Measurements from ENCODE around the gene EHMT1.
"Not testable (repeated sequence)": the region's sequence is repeated elsewhere in the genome, so short reads cannot be mapped to it uniquely, and the experiment has no call there.

The EHMT1 gene

DNA sequence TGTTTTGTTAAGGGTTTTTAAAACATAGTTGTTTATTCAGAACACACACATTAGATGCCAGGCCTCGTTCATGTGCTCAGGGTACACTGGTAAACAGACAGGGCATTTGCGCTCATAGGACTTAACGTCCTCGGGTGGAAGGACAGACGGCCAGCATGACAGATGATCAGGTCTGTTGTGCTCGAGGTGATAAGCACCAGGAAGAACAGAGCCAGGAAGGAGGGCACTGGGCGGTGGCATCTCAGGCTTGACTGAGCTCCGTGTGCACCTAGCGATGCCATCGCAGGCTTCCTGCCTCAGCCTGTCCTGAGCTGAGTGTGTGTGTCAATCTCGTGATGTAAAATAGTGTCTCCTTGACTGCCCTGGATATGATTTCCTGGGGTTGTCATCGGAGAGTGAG, 96.5 kb downstream of the EHMT1 start:
- peaks cover 27% of the 10 kb centered on the region for H3K36me3 ChIP-seq (replicated peaks)

GRCh38 chr9:137715866-137716693, 97.3 kb downstream of the EHMT1 start:
- in situ Hi-C loops (cut with MboI; ENCODE audit: low sequenced_read_pairs); H3K9me3 ChIP-seq; DNase-seq (ENCODE audit: low spot score in 2 of 2); H3K4me3 ChIP-seq; H3K27me3 ChIP-seq (ENCODE audit: low read depth); H3K4me1 ChIP-seq: not testable (repeated sequence)
- peaks cover 28% of the 10 kb centered on the region for H3K36me3 ChIP-seq (replicated peaks)

More for the DNA sequence above, 96.5 kb downstream of the EHMT1 start:
- H3K4me3 ChIP-seq, result no peak overlapping the region
- H3K9me3 ChIP-seq, result no peaks in the 10 kb centered on the region
- DNase-seq (ENCODE audit: low spot score in 2 of 2), result no peak
- no peaks in the 10 kb centered on the region for H3K4me1 ChIP-seq
- no peaks in the 10 kb centered on the region for H3K27me3 ChIP-seq (ENCODE audit: low read depth)
- in situ Hi-C loops (cut with MboI; ENCODE audit: low sequenced_read_pairs), result no loop called here

- Histone ChIP-seq H3K9me3 (no peaks in the 10 kb centered on the region), H3K36me3 (replicated peaks) (peaks cover 26% of the 10 kb centered on the region), H3K27me3 (ENCODE audit: low read depth) (no peaks in the 10 kb centered on the region), H3K4me3 (no peak overlapping the region), H3K4me1 (no peaks in the 10 kb centered on the region)
- DNase-seq (ENCODE audit: low spot score in 2 of 2), result no peak
- in situ Hi-C loops (cut with MboI; ENCODE audit: low sequenced_read_pairs), result no loop called here
These were observed 98.0 kb downstream of the EHMT1 start for GRCh38 chr9:137716694-137717287.

- Histone ChIP-seq H3K4me3 (no peak overlapping the region), H3K9me3 (no peaks in the 10 kb centered on the region), H3K4me1 (no peaks in the 10 kb centered on the region), H3K36me3 (replicated peaks) (peaks cover 26% of the 10 kb centered on the region), H3K27me3 (ENCODE audit: low read depth) (no peaks in the 10 kb centered on the region)
- in situ Hi-C loops (cut with MboI; ENCODE audit: low sequenced_read_pairs), result no loop called here
- no peak for DNase-seq (ENCODE audit: low spot score in 2 of 2)
These were observed 99.0 kb downstream of the EHMT1 start for GRCh38 chr9:137717776-137718327.

DNA sequence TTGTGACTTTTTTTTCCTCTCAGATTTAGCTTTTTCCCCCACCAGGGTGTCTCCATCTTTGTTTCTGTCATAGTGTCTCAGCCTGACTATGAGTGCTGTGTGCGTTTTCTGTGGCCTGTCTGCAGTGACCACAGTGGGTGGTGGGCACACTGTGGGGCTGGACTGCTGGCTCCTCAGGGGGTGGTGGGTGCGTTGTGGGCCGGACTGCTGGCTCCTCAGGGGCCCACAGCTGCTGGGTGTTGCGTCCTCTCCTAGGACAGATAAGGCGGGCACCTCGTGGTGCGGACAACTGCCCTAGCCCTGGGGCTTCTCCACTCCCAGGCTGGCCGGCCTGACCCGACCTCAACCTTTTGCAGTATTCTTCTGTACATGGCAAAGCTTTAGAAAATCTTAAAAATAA, 100.4 kb downstream of the EHMT1 start:
- H3K36me3 ChIP-seq (replicated peaks), result peaks cover 26% of the 10 kb centered on the region
- in situ Hi-C loops (cut with MboI; ENCODE audit: low sequenced_read_pairs), result no loop called here
- no peak for DNase-seq (ENCODE audit: low spot score in 2 of 2)

GRCh38 chr9:137720571-137721110, 101.8 kb downstream of the EHMT1 start:
- in situ Hi-C loops (cut with MboI; ENCODE audit: low sequenced_read_pairs), result no loop called here
- H3K36me3 ChIP-seq (replicated peaks), result peaks cover 18% of the 10 kb centered on the region
- H3K27me3 ChIP-seq (ENCODE audit: low read depth), result no peaks in the 10 kb centered on the region
- H3K4me3 ChIP-seq, result no peak overlapping the region
- DNase-seq (ENCODE audit: low spot score in 2 of 2), result no peak
- no peaks in the 10 kb centered on the region for H3K9me3 ChIP-seq
- H3K4me1 ChIP-seq, result no peaks in the 10 kb centered on the region

More for the DNA sequence above, 100.4 kb downstream of the EHMT1 start:
- H3K9me3 ChIP-seq, result no peaks in the 10 kb centered on the region
- H3K4me1 ChIP-seq, result no peaks in the 10 kb centered on the region
- no peaks in the 10 kb centered on the region for H3K27me3 ChIP-seq (ENCODE audit: low read depth)
- H3K4me3 ChIP-seq, result no peak overlapping the region

DNA sequence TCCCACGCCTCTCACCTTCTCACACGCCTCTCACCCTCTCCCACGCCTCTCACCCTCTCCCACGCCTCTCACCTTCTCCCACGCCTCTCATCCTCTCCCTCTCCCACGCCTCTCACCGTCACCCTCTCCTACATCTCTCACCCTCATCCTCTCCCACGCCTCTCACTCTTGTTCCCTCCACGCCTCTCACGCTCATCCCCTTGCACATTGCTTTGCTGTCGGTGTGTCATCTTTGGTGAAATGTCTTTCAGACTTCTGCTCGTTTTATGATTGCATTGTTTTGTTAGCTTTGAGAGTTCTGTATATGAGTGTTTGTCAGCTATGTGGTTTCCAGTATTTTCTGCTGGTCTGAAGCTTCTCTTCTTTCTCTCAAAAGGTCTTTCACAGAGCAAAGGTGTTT, 102.7 kb downstream of the EHMT1 start:
- no peak overlapping the region for H3K4me3 ChIP-seq
- H3K4me1 ChIP-seq, result no peaks in the 10 kb centered on the region
- H3K27me3 ChIP-seq (ENCODE audit: low read depth), result no peaks in the 10 kb centered on the region
- in situ Hi-C loops (cut with MboI; ENCODE audit: low sequenced_read_pairs), result no loop called here
- H3K36me3 ChIP-seq (replicated peaks), result peaks cover 22% of the 10 kb centered on the region
- DNase-seq (ENCODE audit: low spot score in 2 of 2), result no peak
- H3K9me3 ChIP-seq, result no peaks in the 10 kb centered on the region

DNA sequence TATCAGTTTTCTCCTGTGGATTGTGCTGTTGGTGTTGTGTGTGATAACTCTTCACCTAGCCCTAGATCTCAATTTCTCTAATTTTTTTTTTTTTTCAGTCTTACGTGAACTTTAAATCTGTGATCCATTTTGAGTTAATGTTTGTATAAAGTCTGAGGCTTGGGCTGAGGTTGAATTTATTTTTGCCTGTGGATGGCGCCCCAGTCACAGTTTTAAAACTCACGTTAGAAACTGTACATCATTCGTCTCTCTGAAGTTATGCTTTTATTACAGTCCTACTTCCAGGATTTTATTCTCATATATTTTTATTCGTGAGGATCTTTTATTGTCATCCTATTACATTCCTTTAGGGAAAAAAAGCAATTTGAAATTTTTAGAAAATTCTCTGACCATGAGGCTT, 103.1 kb downstream of the EHMT1 start:
- Histone ChIP-seq H3K36me3 (replicated peaks) (peaks cover 21% of the 10 kb centered on the region), H3K9me3 (no peaks in the 10 kb centered on the region), H3K27me3 (ENCODE audit: low read depth) (no peaks in the 10 kb centered on the region), H3K4me3 (no peak overlapping the region), H3K4me1 (no peaks in the 10 kb centered on the region)
- in situ Hi-C loops (cut with MboI; ENCODE audit: low sequenced_read_pairs), result no loop called here
- DNase-seq (ENCODE audit: low spot score in 2 of 2), result no peak

DNA sequence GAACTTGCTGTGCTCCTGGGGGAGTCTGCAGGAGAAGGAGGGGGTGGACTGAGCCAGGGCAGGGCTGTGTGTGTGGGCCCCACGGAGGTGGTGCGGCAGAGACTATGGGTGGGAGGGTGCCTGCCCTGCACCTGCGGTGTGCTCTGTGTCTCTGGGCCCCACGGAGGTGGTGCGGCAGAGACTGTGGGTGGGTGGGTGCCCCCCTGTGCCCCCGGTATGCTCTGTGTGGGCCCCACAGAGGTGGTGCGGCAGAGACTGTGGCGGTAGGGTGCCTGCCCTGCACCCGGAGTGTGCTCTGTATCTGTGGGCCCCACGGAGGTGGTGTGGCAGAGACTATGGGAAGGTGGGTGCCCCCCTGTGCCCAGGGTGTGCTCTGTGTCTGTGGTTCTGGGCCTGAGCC, 103.7 kb downstream of the EHMT1 start:
- Histone ChIP-seq H3K4me1 (no peaks in the 10 kb centered on the region), H3K36me3 (replicated peaks) (peaks cover 20% of the 10 kb centered on the region), H3K27me3 (ENCODE audit: low read depth) (no peaks in the 10 kb centered on the region), H3K4me3 (no peak overlapping the region), H3K9me3 (no peaks in the 10 kb centered on the region)
- DNase-seq (ENCODE audit: low spot score in 2 of 2), result no peak
- in situ Hi-C loops (cut with MboI; ENCODE audit: low sequenced_read_pairs), result no loop called here

DNA sequence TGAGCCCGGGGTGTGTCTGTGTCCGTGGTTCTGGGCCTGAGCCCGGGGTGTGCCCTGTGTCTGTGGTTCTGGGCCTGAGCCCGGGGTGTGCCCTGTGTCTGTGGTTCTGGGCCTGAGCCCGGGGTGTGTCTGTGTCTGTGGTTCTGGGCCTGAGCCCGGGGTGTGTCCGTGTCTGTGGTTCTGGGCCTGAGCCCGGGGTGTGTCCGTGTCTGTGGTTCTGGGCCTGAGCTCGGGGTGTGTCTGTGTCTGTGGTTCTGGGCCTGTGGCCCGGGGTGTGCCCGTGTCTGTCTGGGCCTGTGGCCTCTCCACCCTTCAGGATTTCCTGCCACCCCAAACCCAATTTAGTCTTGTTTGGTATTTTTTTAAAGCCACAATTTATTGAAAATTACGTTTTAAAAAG, 104.6 kb downstream of the EHMT1 start:
- H3K4me3 ChIP-seq; DNase-seq (ENCODE audit: low spot score in 2 of 2); in situ Hi-C loops (cut with MboI; ENCODE audit: low sequenced_read_pairs); H3K9me3 ChIP-seq; H3K4me1 ChIP-seq; H3K27me3 ChIP-seq (ENCODE audit: low read depth): not testable (repeated sequence)
- H3K36me3 ChIP-seq (replicated peaks), result peaks cover 17% of the 10 kb centered on the region

DNA sequence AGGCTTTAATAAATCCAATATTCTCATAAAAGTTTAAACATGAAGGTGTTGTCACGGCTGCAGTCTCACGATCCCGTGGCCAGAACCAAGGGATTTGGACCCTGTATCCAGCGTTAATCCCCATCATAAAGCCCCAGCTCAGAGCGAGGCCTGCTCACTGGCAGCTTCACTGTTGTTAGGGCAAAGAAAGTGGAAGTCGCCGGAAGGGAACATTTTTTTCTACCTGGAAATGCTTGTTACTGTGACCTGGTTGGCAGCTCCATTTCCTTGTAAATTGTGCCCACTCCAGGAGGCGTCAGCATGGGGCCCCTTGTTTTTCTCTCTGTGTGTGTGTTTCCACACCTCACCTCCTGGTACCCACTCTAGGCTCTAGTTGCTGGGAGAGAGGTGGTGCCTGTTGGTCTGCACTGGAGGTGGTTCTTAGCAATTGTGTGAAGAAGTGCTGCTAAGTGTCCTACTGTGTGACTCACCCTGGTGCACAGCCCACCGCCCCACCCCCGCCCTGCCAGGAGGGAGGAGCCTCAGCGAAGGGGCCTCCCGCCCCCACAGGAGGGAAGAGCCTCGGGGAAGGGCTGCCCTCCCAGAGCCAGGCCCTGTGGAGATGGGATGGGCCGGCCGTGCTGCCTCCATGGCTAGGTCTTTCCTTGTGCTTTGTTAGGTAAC, 105.1 kb downstream of the EHMT1 start:
- no peaks in the 10 kb centered on the region for H3K4me1 ChIP-seq
- no peak for DNase-seq (ENCODE audit: low spot score in 2 of 2)
- no peaks in the 10 kb centered on the region for H3K9me3 ChIP-seq
- H3K36me3 ChIP-seq (replicated peaks), result peaks cover 17% of the 10 kb centered on the region
- H3K27me3 ChIP-seq (ENCODE audit: low read depth), result no peaks in the 10 kb centered on the region
- in situ Hi-C loops (cut with MboI; ENCODE audit: low sequenced_read_pairs), result no loop called here
- H3K4me3 ChIP-seq, result no peak overlapping the region

DNA sequence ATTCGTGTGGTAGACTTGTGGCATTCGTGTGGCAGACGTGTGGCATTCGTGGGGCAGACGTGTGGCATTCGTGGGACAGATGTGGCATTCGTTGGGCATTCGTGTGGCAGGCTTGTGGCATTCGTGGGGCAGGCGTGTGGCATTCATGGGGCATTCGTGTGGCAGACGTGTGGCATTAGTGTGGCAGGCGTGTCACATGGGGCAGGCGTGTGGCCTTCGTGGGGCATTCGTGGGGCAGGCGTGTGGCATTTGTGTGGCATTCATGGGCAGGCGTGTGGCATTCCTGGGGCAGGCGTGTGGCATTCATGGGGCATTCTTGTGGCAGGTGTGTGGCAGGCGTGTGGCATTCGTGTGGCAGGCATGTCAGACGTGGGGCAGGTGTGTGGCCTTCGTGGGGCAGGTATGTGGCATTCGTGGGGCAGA, 106.0 kb downstream of the EHMT1 start:
- no peak for DNase-seq (ENCODE audit: low spot score in 2 of 2)
- in situ Hi-C loops (cut with MboI; ENCODE audit: low sequenced_read_pairs), result no loop called here
- Histone ChIP-seq H3K4me1 (no peaks in the 10 kb centered on the region), H3K9me3 (no peaks in the 10 kb centered on the region), H3K27me3 (ENCODE audit: low read depth) (no peaks in the 10 kb centered on the region), H3K4me3 (no peak overlapping the region), H3K36me3 (replicated peaks) (peaks cover 21% of the 10 kb centered on the region)

DNA sequence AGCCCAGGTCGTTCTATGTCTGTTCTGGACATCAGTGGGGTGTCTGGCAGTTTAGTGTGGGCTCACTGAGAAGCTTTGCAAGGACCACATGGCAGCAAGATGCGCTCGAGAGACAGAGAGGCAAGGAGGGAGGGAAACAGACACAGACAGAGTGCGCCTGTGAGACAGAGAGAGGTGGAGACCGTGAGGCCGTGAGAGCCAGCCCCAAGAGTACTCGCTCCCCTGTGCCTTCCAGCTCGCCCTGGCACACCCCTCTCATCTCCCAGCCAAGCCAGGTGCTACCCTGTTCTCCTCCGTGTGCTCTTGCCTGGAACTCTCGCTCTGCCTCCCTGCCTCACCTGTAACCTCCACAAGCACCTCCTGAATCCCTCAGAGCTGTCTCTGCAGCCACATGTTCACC, 106.8 kb downstream of the EHMT1 start:
- Histone ChIP-seq H3K27me3 (ENCODE audit: low read depth) (no peaks in the 10 kb centered on the region), H3K36me3 (replicated peaks) (peaks cover 21% of the 10 kb centered on the region), H3K9me3 (no peaks in the 10 kb centered on the region), H3K4me1 (no peaks in the 10 kb centered on the region), H3K4me3 (no peak overlapping the region)
- in situ Hi-C loops (cut with MboI; ENCODE audit: low sequenced_read_pairs), result no loop called here
- DNase-seq (ENCODE audit: low spot score in 2 of 2), result no peak

- DNase-seq (ENCODE audit: low spot score in 2 of 2); H3K9me3 ChIP-seq; H3K27me3 ChIP-seq (ENCODE audit: low read depth); in situ Hi-C loops (cut with MboI; ENCODE audit: low sequenced_read_pairs); H3K4me3 ChIP-seq; H3K4me1 ChIP-seq: not testable (repeated sequence)
- peaks cover 21% of the 10 kb centered on the region for H3K36me3 ChIP-seq (replicated peaks)
These were observed 107.5 kb downstream of the EHMT1 start for GRCh38 chr9:137726336-137726735.
